Measurements from ENCODE around the gene PPM1H.
"Not testable (repeated sequence)": the region's sequence is repeated elsewhere in the genome, so short reads cannot be mapped to it uniquely, and the experiment has no call there.

PPM1H gene

GRCh38 chr12:62679608-62680007 is 255.3 kb downstream of the PPM1H start:
- TF ChIP-seq CTCF (IDR thresholded peaks at IDR 0.05; ENCODE audit: low read depth, low read length), result no peak
- no peak for DNase-seq (ENCODE audit: extremely low read depth, low read depth)

- no peak for DNase-seq (ENCODE audit: extremely low read depth, low read depth)
- TF ChIP-seq CTCF (IDR thresholded peaks at IDR 0.05; ENCODE audit: low read depth, low read length), result no peak
These were observed 257.6 kb downstream of the PPM1H start for GRCh38 chr12:62677355-62677754.

- no peak for DNase-seq (ENCODE audit: extremely low read depth, low read depth)
- no peak for TF ChIP-seq CTCF (IDR thresholded peaks at IDR 0.05; ENCODE audit: low read depth, low read length)
These were observed 258.2 kb downstream of the PPM1H start for GRCh38 chr12:62676521-62677307.

GRCh38 chr12:62673028-62673815 is 261.7 kb downstream of the PPM1H start:
- DNase-seq (ENCODE audit: extremely low read depth, low read depth), result no peak

GRCh38 chr12:62670986-62671720 is 263.8 kb downstream of the PPM1H start:
- DNase-seq (ENCODE audit: extremely low read depth, low read depth), result no peak
- no peak for TF ChIP-seq CTCF (IDR thresholded peaks at IDR 0.05; ENCODE audit: low read depth, low read length)

More at GRCh38 chr12:62673028-62673815, 261.7 kb downstream of the PPM1H start:
- TF ChIP-seq CTCF (IDR thresholded peaks at IDR 0.05; ENCODE audit: low read depth, low read length), result no peak

- DNase-seq (ENCODE audit: extremely low read depth, low read depth), result no peak
- TF ChIP-seq CTCF (IDR thresholded peaks at IDR 0.05; ENCODE audit: low read depth, low read length), result no peak
These were observed 266.2 kb downstream of the PPM1H start for GRCh38 chr12:62668782-62669181.

GRCh38 chr12:62664951-62665350 is 270.0 kb downstream of the PPM1H start:
- DNase-seq (ENCODE audit: extremely low read depth, low read depth), result not testable (repeated sequence)

Data from AG09319 (cell line).